ENCODE data around the gene PTPRB.

DNA sequence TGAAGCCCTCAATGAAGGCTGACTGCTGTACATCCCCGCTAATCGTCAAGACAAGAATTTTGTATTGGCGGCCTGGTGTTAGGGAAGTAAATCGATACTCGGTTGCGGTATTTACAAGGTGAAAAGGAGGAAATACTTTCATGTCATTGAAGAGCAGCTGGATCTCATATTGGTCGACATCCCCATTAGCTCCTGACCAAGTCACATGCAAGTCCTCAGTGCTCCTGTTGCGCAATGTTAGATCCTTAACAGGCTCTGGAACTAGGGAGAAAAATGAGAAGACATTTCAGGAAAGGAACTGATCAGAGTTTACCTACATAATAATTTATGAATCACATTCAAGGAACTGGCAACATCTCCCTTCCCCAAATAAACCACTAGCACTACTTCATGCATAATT, 66.2 kb downstream of the PTPRB start:
- TF ChIP-seq, protein P1, sequence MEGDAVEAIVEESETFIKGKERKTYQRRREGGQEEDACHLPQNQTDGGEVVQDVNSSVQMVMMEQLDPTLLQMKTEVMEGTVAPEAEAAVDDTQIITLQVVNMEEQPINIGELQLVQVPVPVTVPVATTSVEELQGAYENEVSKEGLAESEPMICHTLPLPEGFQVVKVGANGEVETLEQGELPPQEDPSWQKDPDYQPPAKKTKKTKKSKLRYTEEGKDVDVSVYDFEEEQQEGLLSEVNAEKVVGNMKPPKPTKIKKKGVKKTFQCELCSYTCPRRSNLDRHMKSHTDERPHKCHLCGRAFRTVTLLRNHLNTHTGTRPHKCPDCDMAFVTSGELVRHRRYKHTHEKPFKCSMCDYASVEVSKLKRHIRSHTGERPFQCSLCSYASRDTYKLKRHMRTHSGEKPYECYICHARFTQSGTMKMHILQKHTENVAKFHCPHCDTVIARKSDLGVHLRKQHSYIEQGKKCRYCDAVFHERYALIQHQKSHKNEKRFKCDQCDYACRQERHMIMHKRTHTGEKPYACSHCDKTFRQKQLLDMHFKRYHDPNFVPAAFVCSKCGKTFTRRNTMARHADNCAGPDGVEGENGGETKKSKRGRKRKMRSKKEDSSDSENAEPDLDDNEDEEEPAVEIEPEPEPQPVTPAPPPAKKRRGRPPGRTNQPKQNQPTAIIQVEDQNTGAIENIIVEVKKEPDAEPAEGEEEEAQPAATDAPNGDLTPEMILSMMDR (IDR thresholded peaks at IDR 0.05) = no peak
- no peak for TF ChIP-seq POLR2A (IDR thresholded peaks at IDR 0.05)
